Panc1 (cell line): ENCODE data around the gene DIS3L2.

Source experiments
- TF ChIP-seq, protein P1 (sequence below): fragments of 450-650 bp; IDR thresholded peaks from 2 replicates; pipeline ENCODE4 v1.5.1; 2017; ENCODE audit warnings: mild to moderate bottlenecking
- TF ChIP-seq, protein P2 (sequence below), 2 experiments: IDR thresholded peaks; 2 replicates each; pipeline ENCODE4 v1.6.1; 2011 to 2012; ENCODE audit warnings: low read depth in 2 of 2, control low read depth in 1 of 2, low read length in 1 of 2, mild to moderate bottlenecking in 1 of 2, moderate library complexity in 1 of 2; ENCODE audit not compliant: insufficient read depth in 1 of 2

DNA sequence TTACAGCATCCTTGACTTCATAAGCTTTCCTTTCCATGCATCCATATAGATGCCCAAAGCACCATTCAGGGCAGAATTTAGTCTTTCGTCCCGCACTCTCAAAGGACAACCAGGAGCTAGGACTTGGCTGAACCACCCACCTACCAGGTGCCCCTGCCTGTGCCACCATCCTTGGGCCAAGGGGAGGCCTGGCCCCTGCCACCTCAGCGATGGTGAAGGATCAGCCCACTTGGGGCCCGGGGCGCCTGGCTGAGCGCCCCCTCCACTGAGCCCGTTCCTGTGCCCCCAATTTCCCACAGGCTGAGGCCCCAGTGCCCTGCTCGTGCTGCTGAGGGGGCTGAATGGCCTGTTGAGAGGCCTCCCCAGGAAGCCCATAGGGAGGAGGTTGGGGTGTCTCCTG lies 383.7 kb downstream of the DIS3L2 start:
- TF ChIP-seq, protein P1, sequence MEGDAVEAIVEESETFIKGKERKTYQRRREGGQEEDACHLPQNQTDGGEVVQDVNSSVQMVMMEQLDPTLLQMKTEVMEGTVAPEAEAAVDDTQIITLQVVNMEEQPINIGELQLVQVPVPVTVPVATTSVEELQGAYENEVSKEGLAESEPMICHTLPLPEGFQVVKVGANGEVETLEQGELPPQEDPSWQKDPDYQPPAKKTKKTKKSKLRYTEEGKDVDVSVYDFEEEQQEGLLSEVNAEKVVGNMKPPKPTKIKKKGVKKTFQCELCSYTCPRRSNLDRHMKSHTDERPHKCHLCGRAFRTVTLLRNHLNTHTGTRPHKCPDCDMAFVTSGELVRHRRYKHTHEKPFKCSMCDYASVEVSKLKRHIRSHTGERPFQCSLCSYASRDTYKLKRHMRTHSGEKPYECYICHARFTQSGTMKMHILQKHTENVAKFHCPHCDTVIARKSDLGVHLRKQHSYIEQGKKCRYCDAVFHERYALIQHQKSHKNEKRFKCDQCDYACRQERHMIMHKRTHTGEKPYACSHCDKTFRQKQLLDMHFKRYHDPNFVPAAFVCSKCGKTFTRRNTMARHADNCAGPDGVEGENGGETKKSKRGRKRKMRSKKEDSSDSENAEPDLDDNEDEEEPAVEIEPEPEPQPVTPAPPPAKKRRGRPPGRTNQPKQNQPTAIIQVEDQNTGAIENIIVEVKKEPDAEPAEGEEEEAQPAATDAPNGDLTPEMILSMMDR, result no peak
- TF ChIP-seq, protein P2, sequence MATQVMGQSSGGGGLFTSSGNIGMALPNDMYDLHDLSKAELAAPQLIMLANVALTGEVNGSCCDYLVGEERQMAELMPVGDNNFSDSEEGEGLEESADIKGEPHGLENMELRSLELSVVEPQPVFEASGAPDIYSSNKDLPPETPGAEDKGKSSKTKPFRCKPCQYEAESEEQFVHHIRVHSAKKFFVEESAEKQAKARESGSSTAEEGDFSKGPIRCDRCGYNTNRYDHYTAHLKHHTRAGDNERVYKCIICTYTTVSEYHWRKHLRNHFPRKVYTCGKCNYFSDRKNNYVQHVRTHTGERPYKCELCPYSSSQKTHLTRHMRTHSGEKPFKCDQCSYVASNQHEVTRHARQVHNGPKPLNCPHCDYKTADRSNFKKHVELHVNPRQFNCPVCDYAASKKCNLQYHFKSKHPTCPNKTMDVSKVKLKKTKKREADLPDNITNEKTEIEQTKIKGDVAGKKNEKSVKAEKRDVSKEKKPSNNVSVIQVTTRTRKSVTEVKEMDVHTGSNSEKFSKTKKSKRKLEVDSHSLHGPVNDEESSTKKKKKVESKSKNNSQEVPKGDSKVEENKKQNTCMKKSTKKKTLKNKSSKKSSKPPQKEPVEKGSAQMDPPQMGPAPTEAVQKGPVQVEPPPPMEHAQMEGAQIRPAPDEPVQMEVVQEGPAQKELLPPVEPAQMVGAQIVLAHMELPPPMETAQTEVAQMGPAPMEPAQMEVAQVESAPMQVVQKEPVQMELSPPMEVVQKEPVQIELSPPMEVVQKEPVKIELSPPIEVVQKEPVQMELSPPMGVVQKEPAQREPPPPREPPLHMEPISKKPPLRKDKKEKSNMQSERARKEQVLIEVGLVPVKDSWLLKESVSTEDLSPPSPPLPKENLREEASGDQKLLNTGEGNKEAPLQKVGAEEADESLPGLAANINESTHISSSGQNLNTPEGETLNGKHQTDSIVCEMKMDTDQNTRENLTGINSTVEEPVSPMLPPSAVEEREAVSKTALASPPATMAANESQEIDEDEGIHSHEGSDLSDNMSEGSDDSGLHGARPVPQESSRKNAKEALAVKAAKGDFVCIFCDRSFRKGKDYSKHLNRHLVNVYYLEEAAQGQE (IDR thresholded peaks at IDR 0.05; ENCODE audit: insufficient read depth in 1 of 2, low read depth in 2 of 2, low read length in 1 of 2), result no peak
